Spleen (tissue), 11 donors: Measurements from ENCODE around the gene SIM2. TPM values are rescaled to one million over a fixed set of nuclear protein-coding genes. Genes with fewer than 3 reads are reported as not detected.

ENCODE experiments used
- DNase-seq: peaks from one replicate; pipeline ENCODE4 v3.0.0-alpha.2; 2020
- H3K27ac ChIP-seq, 8 donors: fragments of 200-600 bp; sonication (generic) in 7 of 8; 1 replicate in 4 of 8; 2 replicates in 4 of 8; pipeline versions ENCODE4 v1.5.0 to v1.8.0; 2016 to 2021; ENCODE audit warnings: inconsistent platforms in 4 of 8, mild to moderate bottlenecking in 4 of 8, moderate library complexity in 1 of 8
- H3K27me3 ChIP-seq, 7 donors: fragments of 200-600 bp; sonication (generic) in 6 of 7; replicated peaks in 1 of 7; 1 replicate in 4 of 7; 2 replicates in 3 of 7; pipeline versions ENCODE4 v1.5.0 to v1.8.0; 2016 to 2021; ENCODE audit warnings: inconsistent platforms in 3 of 7, mild to moderate bottlenecking in 1 of 7
- H3K36me3 ChIP-seq, 6 donors: fragments of 200-600 bp; sonication (generic) in 5 of 6; 1 replicate in 4 of 6; 2 replicates in 2 of 6; pipeline versions ENCODE4 v1.5.0 to v1.8.0; 2016 to 2021; ENCODE audit warnings: inconsistent platforms in 2 of 6
- H3K4me1 ChIP-seq, 6 donors: fragments of 200-600 bp; sonication (generic) in 5 of 6; 1 replicate in 3 of 6; 2 replicates in 3 of 6; pipeline versions ENCODE4 v1.5.0 to v1.8.0; 2016 to 2021; ENCODE audit warnings: inconsistent platforms in 3 of 6
- H3K4me3 ChIP-seq, 8 donors: fragments of 200-600 bp; sonication (generic) in 7 of 8; 1 replicate in 4 of 8; 2 replicates in 4 of 8; pipeline versions ENCODE4 v1.5.0 to v1.8.0; 2016 to 2021; ENCODE audit warnings: inconsistent platforms in 4 of 8, mild to moderate bottlenecking in 4 of 8, moderate library complexity in 2 of 8
- H3K9me3 ChIP-seq, 8 donors: fragments of 200-600 bp; sonication (generic) in 7 of 8; 1 replicate in 4 of 8; 2 replicates in 4 of 8; pipeline versions ENCODE4 v1.5.0 to v1.8.0; 2016 to 2021; ENCODE audit warnings: inconsistent platforms in 4 of 8
- CTCF ChIP-seq, 11 experiments: fragments of 200-600 bp in 7 of 11; fragments of 450-650 bp in 4 of 11; sonication (generic) in 4 of 11; IDR thresholded peaks in 8 of 11; conservative IDR thresholded peaks in 3 of 11; 1 replicate in 7 of 11; 2 replicates in 4 of 11; pipeline versions ENCODE4 v1.4.0 to v1.8.0; 2016 to 2021; ENCODE audit warnings: antibody characterized with exemption in 11 of 11, inconsistent platforms in 4 of 11, mild to moderate bottlenecking in 1 of 11
- POLR2A ChIP-seq, 3 donors: fragments of 450-650 bp; IDR thresholded peaks; one replicate each; pipeline ENCODE4 v1.5.1; 2017; ENCODE audit warnings: antibody characterized with exemption in 3 of 3, mild to moderate bottlenecking in 1 of 3
- POLR2AphosphoS5 ChIP-seq, 3 donors: sonication (generic); formaldehyde crosslinking; IDR thresholded peaks; one replicate each; pipeline ENCODE4 v1.5.1; 2017; ENCODE audit warnings: antibody characterized with exemption in 3 of 3
- WGBS, 5 donors: extraction: QIAGEN DNeasy Blood & Tissue Kit in 3 of 5; methylation state at CpG; one replicate each; pipeline versions ENCODE4 v1.1.5 to v1.1.7; 2013 to 2018; 5-methylcytosine and 5-hydroxymethylcytosine counted together
- intact Hi-C: fragments of 100-400 bp; cut with DNase I; formaldehyde crosslinking; loops from one replicate; pipeline ENCODE4 v1.15.0; 2023; ENCODE audit warnings: low total_unique reads
- polyA plus RNA-seq, 3 donors: library from polyadenylated mRNA; stranded (reverse); fragments of 200-250 nt; gene quantifications; one replicate each; pipeline ENCODE4 v1.2.1, GENCODE V29; 2013
- total RNA-seq, 7 donors: library from RNA; depleted of rRNA in 3 of 7; stranded (reverse); fragments of >200 nt in 3 of 7; fragmentation: NEBNext Ultra II Directional in 4 of 7; extraction: Animal tissue kit (Norgen Biotek cat#: 25700) in 4 of 7; gene quantifications; one replicate each; pipeline versions ENCODE4 v1.1.0 to v1.2.1, GENCODE V29; 2016 to 2021
- donor health status: healthy with polysubstance abuse.
- donor health status: DM: no; HTN: no; CAD: no; lungs with moderate emphysema.
- donor health status: DM: no; HTN: no; CAD: no.
- donor health status: Bipolar disorder and iron deficiency.
- donor health status: healthy.
- donor health status: DM: no; HTN: no; CAD: no.
- donor health status: DM: yes; HTN: yes; CAD: no.

The SIM2 gene
- total and polyA plus RNA-seq, 10 donors: not detected

DNA sequence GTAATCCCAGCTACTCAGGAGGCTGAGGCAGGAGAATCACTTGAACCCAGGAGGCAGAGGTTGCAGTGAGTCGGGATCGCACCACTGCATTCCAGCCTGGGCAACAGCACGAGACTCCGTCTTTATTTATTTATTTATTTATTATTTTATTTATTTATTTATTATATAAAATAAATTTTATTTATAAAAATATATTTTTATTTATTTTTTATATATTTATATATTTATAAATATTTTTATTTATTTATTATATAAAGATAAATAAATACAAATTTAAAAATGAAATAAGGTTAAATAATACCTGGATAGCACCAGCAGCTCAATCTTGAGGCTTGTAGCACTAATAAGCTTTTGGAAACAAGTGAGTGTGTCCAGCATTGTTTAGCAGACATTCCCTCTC is 40.9 kb upstream of the SIM2 start:
- peaks cover 0 to 56% (median 3%) of the 10 kb centered on the region in 7 donors for H3K27me3 ChIP-seq
- no peak overlapping the region for H3K27ac ChIP-seq
- intact Hi-C loops: no loop called here
- DNase-seq: no peak
- H3K36me3 ChIP-seq: no peaks in the 10 kb centered on the region
- WGBS, 5 donors: 93 to 95% (median 94%) methylated on average over 4 of the region's 4 CpGs
- no peaks in the 10 kb centered on the region for H3K4me1 ChIP-seq
- no peak for TF ChIP-seq POLR2AphosphoS5 (IDR thresholded peaks at IDR 0.05)
- no peak for TF ChIP-seq CTCF (IDR thresholded peaks at IDR 0.05 in 8 of 11, conservative IDR thresholded peaks at IDR 0.05 in 3 of 11)
- no peak for TF ChIP-seq POLR2A (IDR thresholded peaks at IDR 0.05)
- no peaks in the 10 kb centered on the region for H3K9me3 ChIP-seq
- H3K4me3 ChIP-seq: no peak overlapping the region

- intact Hi-C loops: no loop called here
- TF ChIP-seq POLR2A (IDR thresholded peaks at IDR 0.05) (no peak), POLR2AphosphoS5 (IDR thresholded peaks at IDR 0.05) (no peak), CTCF (IDR thresholded peaks at IDR 0.05 in 8 of 11, conservative IDR thresholded peaks at IDR 0.05 in 3 of 11) (no peak)
- Histone ChIP-seq H3K4me3 (no peak overlapping the region), H3K36me3 (no peaks in the 10 kb centered on the region), H3K9me3 (no peaks in the 10 kb centered on the region), H3K27me3 (peaks cover 0 to 60% (median 11%) of the 10 kb centered on the region in 7 donors), H3K4me1 (no peaks in the 10 kb centered on the region), H3K27ac (no peak overlapping the region)
- WGBS, 5 donors: 70 to 86% (median 79%) methylated on average over 5 of the region's 5 CpGs
- DNase-seq: no peak
Observed at GRCh38 chr21:36658926-36659325, 40.0 kb upstream of the SIM2 start.

DNA sequence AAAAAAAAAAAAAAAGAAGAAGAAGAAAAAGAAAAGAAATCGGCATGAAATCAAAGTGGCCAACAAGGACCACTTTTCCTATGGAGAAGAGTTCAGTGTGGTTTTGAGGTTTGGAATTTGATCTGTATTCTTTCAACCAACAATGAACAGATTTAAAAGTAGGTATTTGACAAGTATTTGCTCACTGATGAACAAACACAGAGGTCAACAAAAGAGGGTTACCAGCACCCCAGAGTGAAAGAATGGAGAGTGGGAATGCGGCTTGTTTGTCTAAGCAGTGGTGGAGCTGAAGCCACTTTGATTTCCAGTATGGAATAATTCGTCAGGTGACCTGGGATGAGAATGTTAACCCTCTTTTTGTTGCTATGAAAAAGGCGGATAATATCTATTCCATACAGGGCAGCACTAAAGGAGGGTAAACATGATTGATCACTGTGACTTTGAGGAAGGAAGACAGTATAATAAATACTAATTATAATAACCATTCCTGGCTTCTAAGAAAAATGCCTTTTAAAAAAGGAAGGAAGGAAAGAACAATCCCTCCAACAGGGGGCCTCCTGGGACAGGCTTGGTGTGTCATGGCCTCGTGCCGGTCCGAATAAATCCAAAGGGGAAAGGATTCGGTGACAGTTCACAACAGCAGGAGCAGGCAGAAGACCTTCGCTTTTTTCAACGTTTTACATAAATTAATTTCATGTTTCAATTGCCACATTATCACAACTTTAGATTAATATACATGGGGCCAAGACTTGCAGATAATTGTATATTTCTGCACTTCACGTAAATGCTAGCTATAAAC is 37.2 kb upstream of the SIM2 start:
- Histone ChIP-seq H3K9me3 (no peaks in the 10 kb centered on the region), H3K36me3 (no peaks in the 10 kb centered on the region), H3K4me3 (no peak overlapping the region), H3K27me3 (peaks cover 0 to 74% (median 11%) of the 10 kb centered on the region in 7 donors), H3K27ac (no peak overlapping the region), H3K4me1 (no peaks in the 10 kb centered on the region)
- WGBS, 5 donors: 35 to 43% (median 38%) methylated on average over 11 of the region's 11 CpGs
- no peak for DNase-seq
- intact Hi-C loops: no loop called here
- TF ChIP-seq CTCF (IDR thresholded peaks at IDR 0.05 in 8 of 11, conservative IDR thresholded peaks at IDR 0.05 in 3 of 11) (peak in 3 of 11 experiments; percentile 6 to 24 (median 18)), POLR2A (IDR thresholded peaks at IDR 0.05) (no peak)

- DNase-seq: no peak
Observed at GRCh38 chr21:36663033-36663855, 35.7 kb upstream of the SIM2 start.

More at GRCh38 chr21:36663033-36663855, 35.7 kb upstream of the SIM2 start:
- TF ChIP-seq POLR2AphosphoS5 (IDR thresholded peaks at IDR 0.05): no peak
- intact Hi-C loops: no loop called here
- 50 to 61% (median 54%) methylated on average over 18 of the region's 18 CpGs for WGBS, 5 donors
- Histone ChIP-seq H3K9me3 (no peaks in the 10 kb centered on the region), H3K4me3 (no peak overlapping the region), H3K27ac (no peak overlapping the region), H3K27me3 (peaks cover 0 to 86% (median 12%) of the 10 kb centered on the region in 7 donors), H3K36me3 (no peaks in the 10 kb centered on the region), H3K4me1 (no peaks in the 10 kb centered on the region)
